HS-27A (cell line): Measurements from ENCODE around the gene PRG3.
"Not testable (repeated sequence)": the region's sequence is repeated elsewhere in the genome, so short reads cannot be mapped to it uniquely, and the experiment has no call there.

Experiments used
- DNase-seq: peaks from one replicate; pipeline ENCODE4 v3.0.0-alpha.2; 2012; ENCODE audit warnings: low read depth, missing footprints

PRG3 gene

DNA sequence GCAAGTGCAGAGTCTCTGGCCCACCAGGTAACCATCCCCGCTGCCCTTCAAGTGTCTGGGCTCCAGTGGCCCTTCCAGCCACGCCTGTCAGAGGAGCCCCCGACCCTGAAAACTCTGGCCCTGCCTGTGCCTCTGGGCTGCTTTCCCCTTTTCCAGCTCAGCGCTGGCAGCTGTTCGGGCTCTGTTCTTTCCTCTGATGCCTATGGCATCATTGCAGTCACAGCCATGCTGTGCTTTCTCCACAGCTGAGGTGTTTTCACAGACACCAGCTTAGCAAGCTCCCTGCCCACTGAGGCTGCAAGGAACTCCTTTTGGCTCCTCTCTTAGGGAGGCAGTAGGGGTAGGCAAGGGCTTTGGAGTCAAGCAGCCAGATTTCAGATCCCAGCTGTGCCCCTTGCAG lies 21.6 kb downstream of the PRG3 start:
- no peak for DNase-seq

DNA sequence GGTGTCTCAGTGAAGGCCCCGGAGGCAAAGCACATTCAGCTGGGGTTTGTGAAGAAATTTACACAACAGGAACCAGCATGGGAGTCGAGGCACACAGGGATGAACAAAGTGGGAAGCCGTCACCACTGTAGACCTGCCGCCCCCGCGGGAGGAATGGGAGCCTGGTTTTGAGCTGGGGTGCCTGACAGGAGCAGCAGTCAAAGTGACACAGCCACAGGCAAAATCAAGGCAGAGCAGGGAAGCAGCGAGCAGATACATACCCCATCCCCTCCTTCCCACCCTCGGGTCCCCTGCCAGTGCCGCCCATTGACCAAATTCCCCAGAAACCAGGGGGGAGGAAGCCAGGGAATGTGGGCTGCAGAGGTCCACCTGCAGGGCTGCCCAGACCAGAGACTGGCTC lies 22.0 kb downstream of the PRG3 start:
- no peak for DNase-seq

DNA sequence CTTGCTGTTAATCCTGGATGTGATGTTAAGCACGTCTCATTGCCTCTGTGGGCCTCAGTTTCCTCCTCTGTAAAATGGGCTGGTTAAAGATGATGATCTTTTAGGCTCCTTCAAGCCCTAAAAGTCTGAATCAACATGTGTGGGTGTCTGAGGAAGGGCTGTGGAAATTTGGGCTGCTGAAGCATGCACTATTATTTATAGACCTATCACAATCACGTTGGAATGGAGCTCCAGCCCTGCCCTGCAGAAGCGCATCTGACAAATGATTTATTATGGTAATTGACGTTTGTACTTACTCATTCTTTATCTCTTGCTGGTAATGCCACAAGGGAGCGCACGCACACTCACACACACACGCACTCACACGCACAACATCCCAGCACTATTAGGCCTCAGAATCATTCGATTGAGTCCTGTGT lies 22.4 kb downstream of the PRG3 start:
- DNase-seq, result no peak

DNA sequence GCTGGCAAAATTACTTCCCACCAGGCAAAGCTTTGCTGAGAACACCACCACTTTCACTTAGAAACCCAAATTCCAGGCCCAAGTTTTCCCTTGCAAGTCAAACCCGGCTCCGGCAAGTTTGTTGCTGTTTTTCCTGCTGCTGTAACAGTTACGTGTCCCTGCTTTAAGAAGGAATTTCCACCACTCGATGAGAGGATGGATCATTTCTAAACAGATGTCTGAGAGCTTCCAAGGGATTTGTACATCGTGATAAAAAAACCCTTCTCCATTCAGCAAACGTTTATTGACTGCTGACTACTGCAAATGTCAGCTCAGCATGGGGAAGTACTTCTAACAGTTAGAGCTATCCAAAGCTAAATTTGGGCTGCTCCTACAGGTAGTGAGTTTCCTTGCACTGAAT lies 23.1 kb downstream of the PRG3 start:
- DNase-seq, result no peak

DNA sequence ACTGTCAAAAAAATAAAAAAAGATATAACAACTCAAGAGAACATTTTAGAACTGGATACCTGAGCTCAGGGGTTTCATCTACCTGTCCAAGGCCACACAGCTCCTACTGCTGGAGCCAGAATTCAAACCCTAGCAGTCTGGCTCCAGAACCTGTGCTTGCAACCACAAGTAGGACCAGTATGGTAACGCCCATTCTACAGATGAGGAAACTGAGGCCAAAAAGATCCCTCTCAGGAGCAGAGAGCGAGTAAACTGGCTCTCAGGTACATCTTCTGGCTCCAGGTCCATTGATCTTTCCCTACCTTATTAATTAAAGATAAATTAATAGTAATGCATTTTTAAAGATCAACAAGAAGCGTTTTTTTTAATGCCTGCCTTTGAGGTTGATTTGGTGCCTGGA lies 23.6 kb downstream of the PRG3 start:
- no peak for DNase-seq

DNA sequence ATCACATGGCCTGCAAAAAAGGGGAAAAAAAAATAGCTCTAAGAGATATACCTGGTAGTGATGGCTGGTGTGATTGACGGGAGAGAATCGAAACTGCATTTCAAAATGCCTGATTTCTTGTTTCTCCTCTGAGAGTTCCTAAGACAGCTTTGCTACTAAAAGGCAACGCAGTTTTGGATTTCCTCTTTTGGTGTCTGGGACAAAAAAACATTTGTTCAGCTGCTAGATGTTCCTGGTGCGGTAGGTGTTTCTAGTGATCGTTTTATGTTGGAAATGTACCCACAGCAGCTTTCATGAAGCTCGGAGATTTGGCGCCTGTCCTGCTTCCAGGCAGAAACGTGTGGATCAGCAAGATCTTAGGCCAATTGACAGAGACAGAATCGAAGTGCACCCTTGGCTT lies 24.7 kb downstream of the PRG3 start:
- no peak for DNase-seq

DNA sequence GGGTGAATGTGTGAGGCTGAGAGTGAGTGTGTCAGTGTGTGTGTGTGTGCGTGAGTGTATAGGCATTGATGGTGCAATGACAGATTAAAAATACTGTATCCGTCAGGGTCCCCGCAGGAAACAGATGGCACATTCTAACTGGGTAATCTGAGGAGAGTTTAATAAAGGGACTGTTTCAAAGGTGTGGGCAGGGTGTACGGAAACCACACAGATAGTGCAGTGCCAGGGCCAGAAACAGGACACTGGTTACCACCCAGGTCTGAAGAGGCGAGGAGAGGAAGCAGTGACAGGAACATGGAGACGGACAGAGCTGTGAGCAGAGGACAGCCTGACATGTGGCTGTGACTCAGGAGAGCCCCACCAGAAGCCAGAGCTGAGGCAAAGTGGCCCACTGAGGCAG lies 26.3 kb downstream of the PRG3 start:
- no peak for DNase-seq

DNA sequence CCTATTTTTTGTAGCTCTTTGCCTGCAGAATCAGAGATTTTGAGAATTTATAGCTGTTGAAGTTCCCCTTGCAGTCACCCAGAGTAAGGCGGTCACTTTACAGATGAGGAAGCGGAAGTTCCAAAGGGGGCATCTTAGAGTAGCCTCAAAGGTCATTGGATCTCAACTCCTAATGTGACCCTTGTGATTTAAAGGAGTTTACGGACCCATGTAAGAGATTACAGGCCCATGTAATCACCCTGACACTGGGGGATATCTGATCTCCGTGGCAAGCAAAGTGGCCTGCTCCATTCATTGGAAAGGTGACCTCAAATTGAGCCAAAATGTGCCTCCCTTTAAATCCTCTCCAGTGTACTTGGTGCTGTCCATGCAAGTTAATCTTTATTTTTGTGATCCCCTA lies 27.1 kb downstream of the PRG3 start:
- DNase-seq, result no peak

DNA sequence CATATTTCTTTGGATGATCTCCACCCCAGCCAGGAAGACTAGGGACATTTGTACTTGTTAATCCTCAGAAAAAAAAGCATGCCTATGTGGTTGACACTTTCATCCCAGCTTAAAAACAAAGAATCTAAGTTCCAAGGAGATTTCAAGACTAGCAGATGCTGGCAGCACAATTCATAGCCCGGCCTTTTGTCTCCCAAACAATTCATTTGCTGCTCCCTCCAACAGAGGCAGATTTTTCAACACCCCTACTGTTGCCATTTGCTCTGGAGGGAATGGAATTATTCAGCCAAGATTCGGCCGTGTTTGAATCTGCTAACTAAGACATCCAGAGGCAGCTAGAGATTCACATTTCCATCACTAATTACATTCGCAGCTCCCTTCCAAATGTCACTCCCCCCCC lies 27.5 kb downstream of the PRG3 start:
- no peak for DNase-seq

DNA sequence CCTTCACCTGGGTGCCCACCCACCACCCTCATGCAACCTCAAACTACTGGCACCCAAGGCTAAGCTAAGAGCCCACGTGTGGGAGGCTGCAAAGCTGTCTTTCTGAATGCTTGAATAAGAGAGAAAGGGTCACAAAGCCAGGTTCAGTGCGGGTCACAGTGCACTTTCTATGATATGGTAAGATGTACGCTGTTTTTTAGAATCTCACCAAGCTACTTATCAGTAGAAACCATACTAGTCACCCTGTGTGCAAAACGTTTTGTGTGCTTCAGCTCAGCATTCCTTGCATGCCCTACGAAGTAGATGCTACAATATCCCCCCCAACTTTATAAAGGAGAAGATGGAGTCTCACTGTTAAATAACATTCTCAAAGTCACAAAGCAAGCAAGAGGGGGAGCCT lies 27.9 kb downstream of the PRG3 start:
- no peak for DNase-seq

DNA sequence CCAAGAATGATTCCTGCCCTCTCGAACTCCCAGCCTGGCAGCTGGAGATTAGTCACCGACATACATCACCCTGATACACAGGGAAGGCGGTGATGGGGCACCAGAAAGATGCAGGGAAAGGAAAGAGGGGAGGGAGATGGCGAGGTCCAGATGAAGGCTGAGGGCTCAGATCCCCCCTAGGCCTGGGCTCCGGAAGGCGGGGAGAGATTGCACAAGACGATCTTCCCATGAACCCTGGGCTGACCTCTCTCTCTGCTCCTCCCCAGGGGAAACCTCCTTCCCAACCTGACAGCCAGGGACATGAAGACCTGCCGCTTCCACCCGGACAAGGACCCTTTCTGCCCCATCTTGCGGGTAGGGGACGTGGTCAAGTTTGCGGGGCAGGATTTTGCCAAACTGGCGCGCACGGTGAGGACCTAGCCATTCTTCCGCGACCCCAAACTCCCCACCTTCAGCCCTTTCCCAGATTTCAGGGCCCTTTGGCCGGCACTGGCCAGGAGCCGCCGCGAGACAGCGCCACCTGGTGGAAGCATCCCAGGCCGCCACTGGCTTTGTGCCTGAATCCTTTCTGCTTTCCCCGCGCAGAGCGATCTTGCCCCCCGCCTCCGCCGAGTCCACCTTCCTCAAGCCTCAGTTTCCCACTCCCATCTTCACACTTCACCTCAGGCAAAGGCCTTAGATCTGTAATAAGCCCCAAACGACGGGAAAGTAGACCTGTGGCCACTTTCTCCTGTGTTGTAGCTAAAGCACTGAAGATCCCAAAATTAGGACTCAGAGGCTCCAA lies 31.3 kb downstream of the PRG3 start:
- DNase-seq, result no peak

DNA sequence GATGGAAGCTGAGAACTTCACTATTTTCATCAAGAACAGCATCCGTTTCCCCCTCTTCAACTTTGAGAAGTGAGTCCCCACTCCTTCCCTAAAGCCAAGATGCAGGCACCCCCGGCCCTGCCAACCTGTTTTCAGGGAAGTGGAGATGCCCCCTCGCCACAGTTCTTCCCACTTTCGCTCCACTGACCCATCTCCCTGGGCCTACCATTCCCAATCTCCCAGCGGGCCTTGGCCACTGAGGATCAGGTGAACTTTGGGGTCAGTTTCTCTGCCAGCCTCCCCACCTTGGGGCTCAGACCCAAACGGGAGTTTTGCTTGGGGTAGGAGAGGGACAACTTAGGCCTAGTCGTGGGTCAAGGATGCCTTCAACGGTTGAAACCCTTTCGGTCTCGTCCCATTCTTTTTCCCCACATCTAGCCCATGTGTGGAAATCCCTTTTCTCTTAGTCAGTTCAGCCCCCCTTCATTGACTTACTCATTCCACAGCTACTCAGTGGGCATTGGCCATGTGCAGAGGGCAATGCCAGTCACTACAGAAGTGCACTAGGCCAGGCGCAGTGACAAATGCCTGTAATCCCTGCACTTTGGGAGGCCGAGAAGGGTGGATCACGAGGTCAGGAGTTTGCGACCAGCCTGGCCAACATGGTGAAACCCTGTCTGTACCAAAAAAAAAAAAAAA lies 32.2 kb downstream of the PRG3 start:
- no peak for DNase-seq

DNA sequence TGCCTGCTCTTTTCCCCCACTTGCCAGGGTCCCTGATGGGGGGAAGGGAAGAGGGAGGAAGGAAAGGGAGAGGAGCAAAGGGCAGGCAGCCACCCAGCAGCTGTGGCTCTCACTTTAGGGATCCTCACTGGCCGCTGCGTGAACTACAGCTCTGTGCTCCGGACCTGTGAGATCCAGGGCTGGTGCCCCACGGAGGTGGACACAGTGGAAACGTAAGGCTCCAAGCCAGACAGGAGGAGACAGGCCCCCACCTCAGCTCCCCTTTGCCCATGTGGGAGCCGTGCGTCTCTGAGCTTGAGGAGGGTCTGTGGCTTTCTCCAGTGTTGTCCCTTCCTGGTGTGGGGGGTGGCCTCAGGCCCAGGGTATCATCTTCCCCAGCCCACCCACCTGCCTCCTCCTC lies 32.9 kb downstream of the PRG3 start:
- DNase-seq, result no peak

DNA sequence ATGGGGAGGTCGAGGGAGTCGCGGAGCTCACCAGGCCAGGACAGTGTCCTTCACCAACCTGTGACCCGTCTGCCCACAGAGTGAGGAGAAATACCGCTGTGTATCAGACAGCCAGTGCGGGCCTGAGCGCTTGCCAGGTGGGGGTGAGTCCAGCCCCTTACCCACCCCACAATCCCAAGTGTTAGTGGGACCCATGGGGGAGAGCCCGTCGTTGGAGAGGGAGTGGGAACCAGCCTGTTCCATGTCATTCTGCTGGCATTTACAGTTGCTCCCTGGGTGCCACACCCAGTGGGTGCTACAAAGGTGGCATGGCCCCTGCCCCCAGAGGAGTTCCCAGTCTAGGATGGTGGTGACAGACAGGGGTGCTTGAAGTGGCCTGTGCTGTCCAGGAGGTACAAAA lies 33.6 kb downstream of the PRG3 start:
- no peak for DNase-seq

DNA sequence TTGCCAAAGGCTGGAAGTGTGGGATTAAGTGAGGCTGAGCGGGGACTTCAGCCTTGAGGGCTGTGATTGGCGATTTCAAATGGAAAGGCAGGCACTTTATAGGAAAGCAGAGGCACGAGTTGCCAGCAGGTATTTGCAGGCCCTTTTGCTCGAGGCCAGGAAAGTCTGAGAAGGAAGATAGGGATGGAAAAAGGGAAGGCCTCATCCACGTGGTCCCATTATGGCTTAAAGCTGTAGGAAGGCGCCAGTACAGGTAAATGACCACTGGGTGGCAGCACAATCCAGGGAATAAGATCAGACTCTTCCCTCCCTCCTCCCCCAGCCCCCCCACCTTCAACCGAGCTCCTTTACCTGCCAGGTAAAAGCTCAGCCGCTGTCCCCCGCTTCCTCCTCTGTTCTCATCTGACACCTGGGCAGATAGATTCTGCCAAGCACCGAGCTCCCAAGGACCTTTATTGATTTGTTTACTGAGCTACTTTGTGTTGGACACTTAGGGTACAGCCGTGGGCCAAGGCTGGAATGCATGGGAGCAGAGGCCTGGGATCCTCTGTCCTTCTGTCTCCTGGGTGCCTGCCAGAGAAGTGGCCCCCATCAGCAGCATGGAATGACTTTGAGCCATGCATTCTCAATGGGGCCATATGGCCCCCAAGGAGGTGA lies 35.3 kb downstream of the PRG3 start:
- no peak for DNase-seq

DNA sequence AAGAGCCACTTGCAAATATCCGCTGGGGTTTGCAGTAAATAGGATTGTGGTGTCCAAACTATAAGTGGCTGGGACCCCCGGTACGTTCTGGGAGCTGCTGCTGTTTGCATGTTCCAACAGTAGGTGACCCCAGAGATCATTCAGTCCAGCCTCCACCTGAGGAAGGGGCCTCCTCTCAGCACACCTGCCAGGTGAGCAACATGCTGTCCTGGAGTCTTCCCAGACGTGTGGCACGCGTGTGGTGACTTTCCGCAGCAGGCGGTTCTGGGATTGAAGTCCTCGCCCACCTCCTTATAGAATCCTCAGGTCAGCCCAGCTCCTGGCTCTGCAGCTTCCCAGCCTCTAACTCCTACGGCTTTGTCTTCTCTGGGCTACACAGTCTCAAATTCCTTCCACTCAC lies 36.1 kb downstream of the PRG3 start:
- no peak for DNase-seq

DNA sequence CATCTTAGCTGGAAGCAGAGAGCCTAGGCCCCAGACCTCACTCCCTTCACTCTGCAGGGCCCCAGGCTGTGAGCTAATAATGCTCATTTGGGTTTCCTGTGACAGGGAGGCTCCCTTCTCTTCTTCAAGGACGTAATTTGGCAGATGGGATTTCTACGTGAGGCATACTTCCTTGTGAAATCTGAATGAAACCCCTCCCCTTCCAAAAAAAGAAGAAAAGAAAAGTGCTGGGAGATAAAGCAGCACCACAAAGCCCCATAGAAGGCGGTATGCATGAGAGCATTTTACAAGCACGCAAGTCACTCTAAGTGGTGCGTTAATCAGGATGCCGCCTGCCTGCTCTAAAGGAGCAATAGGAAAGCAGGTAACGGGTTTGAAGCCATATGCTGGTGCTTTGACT lies 37.1 kb downstream of the PRG3 start:
- DNase-seq, result no peak

DNA sequence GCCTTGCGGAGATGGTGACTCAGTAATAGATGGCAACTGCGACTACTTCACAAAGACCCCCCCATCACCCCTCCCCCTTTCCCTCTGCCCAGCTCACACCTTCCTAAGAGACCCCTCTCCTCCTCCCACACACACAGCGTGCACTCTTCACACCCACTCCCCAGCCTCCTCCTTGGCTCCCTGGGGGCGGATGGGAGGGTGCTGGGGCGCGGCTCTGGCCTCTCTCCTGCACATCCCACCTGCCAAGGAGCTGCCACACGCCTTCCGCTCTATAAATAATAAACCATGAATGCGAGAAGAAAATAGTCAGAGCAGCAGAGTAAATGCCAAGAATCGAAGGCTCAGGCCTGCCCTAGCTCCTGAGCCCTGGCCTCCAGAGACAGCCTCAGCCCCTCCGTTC lies 38.2 kb downstream of the PRG3 start:
- no peak for DNase-seq

DNA sequence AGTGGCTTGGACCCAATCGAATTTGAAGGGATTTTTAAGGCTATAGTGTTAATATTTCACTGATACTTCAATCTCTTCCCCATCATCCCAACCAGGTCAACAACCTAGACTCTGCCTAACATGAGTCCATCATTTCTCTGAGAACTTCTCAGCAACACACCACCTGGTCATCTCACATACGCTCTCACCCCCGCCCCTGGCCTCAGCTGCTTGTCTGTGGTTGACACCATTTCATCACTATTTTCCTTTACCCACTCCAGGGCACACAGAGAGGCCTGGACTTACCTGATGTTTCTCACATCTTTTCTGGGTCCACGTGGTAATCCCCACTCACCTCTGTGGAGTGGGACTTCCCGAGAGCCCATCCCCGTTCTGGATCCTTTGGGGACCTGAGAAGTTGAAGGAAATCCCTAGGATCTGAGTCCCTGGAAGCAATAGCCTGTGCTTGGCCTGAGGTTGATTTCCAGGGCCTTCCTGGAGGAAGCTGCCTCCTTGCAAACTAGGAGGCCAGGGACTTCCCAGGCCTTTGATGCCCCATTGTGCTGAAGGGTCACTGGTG lies 39.6 kb downstream of the PRG3 start:
- no peak for DNase-seq

DNA sequence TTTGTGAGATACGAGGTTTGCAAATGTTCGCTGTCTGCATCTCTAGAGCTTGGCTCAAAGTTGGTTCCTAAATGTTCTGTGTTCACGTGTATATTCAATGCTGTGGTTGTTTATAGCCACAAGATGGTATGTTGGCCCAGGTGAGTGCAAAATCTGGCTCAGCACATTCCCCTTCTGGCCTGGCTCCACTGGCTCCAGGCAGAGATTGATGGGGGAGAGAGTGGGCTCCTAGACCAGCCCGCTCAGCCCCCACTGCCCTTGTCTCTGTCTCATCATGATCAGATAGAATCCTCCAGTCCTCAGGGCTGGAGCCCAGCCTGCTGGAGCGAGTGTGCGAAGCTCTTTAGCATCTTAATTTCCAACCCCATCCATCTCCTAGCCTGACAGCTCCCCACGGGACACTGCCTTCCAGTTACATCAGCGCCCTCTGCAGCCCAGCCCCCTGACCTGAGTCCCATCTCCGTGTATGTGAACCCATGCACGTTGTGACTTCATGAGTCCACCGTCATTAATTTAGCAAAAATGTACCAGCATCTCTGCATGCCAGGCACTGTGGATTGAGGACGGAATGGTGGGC lies 40.8 kb downstream of the PRG3 start:
- DNase-seq, result no peak

DNA sequence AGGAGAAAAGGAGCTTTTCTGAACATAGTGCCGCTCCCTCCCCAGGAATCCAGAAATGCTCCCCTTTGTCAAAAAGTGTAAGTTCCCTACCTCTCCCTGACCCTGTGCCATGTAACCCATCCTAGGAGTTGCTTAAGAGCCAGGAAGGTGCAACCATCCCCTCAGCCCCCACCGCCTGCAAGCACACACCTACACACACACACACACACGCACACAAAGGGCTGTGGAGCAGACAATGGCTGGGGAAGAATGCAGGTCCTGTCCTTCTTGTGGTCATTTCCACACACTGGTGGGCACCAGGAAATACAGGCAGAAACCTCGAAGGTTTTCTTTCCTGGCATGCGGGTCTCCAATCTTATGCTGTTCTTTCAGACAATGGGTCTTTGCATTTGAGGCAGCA lies 41.6 kb downstream of the PRG3 start:
- DNase-seq, result no peak

DNA sequence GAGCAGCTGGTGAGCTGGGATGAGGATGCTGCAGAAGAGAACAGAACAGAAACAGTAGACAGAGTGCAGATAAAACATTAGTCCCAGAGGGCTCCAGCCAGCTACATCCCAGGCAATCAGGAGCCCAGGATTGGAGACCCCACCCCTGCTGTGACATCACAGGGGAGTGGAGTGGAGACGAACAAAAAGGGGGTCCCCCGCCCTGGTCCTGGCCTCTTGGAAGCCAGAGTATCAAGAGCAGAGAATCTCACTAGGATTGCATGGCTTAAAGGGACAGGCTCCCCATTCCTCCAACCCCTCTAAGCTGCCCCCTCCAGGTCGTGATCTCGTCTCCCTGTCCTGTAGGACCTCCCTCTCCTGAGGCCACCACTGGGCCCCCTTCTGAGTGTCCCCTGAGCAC lies 42.8 kb downstream of the PRG3 start, which contains the start of gene P2RX3:
Gene P2RX3, plus strand, starts transcription at position 211 of the 400 bp plus-strand sequence. CDS start 199 bp downstream, outside the sequence.
- no peak for DNase-seq

DNA sequence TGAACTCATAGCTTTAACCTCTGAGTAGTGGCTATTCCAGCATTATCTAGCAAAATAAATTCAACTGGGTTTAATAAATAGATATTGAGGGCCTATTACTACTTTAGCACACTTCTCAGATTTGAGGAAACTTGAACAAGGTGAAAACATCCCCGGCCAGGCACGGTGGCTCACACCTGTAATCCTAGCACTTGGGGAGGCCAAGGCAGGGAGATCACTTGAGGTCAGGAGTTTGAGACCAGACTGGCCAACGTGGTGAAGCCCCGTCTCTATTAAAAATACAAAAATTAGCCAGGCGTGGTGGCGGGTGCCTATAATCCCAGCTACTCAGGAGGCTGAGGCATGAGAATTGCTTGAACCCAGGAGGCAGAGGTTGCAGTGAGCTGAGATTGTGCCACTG lies 44.1 kb downstream of the PRG3 start:
- DNase-seq, result not testable (repeated sequence)
